Right lobe of liver (tissue), 6 donors: Measurements from ENCODE around the gene NT5DC1. TPM values are rescaled to one million over a fixed set of nuclear protein-coding genes. Genes with fewer than 3 reads are reported as not detected.

Experiments
- ATAC-seq, 4 donors: fragments of 200-7000 bp; cut with Tn5 transposase; one replicate each; pipeline ENCODE4 v1.9.1; 2020; ENCODE audit warnings: mild to moderate bottlenecking in 4 of 4, moderate library complexity in 4 of 4
- DNase-seq, 3 donors: peaks; one replicate each; pipeline ENCODE4 v3.0.0-alpha.2; 2020
- H3K27ac ChIP-seq, 3 donors: fragments of 200-600 bp; one replicate each; pipeline ENCODE4 v1.8.0; 2022
- H3K27me3 ChIP-seq, 2 donors: fragments of 200-600 bp; one replicate each; pipeline ENCODE4 v1.8.0; 2022
- H3K36me3 ChIP-seq, 4 donors: fragments of 200-600 bp; sonication (generic) in 1 of 4; one replicate each; pipeline versions ENCODE4 v1.5.1 to v1.8.0; 2017 to 2022; ENCODE audit warnings: control low read depth in 1 of 4
- H3K4me1 ChIP-seq, 4 donors: fragments of 200-600 bp; sonication (generic) in 1 of 4; one replicate each; pipeline versions ENCODE4 v1.5.1 to v1.8.0; 2017 to 2022; ENCODE audit warnings: control low read depth in 1 of 4
- H3K4me3 ChIP-seq, 3 donors: fragments of 200-600 bp; one replicate each; pipeline ENCODE4 v1.8.0; 2022
- H3K9me3 ChIP-seq, 4 donors: fragments of 200-600 bp; sonication (generic) in 1 of 4; one replicate each; pipeline versions ENCODE4 v1.5.1 to v1.8.0; 2017 to 2022; ENCODE audit warnings: control low read depth in 1 of 4
- POLR2A ChIP-seq: fragments of 450-650 bp; IDR thresholded peaks from one replicate; pipeline ENCODE4 v1.6.1; 2017; ENCODE audit warnings: antibody characterized with exemption, mild to moderate bottlenecking
- WGBS: methylation state at CpG from one replicate; pipeline ENCODE4 v1.1.6; 2018; ENCODE audit warnings: low coverage, low lambda C conversion rate; ENCODE audit not compliant: insufficient coverage; ENCODE audit errors: missing lambda C conversion rate; 5-methylcytosine and 5-hydroxymethylcytosine counted together
- intact Hi-C, 2 donors: fragments of 100-400 bp; cut with DNase I; formaldehyde crosslinking; loops; one replicate each; pipeline versions ENCODE4 v1.11.2 to v1.14.1; 2022
- total RNA-seq, 6 experiments: library from RNA; depleted of rRNA in 2 of 6; stranded (reverse); fragments of >200 nt in 2 of 6; fragmentation: NEBNext Ultra II Directional in 3 of 6; extraction: Animal tissue kit (Norgen Biotek cat#: 25700) in 3 of 6; gene quantifications; one replicate each; pipeline versions ENCODE4 v1.1.0 to v1.2.4, GENCODE V29; 2016 to 2023
- TF ChIP-seq, protein P1 (sequence below), 4 donors: fragments of 200-600 bp in 3 of 4; fragments of 450-650 bp in 1 of 4; IDR thresholded peaks; one replicate each; pipeline versions ENCODE4 v1.5.1 to v1.8.0; 2016 to 2022; ENCODE audit warnings: antibody characterized with exemption in 4 of 4, mild to moderate bottlenecking in 2 of 4
- donor health status: DM: no; HTN: yes; CAD: no.
- donor health status: DM: no; HTN: no; CAD: no.
- donor health status: DM: no; HTN: no; CAD: no.
- donor health status: DM: no; HTN: yes; CAD: no.
- donor health status: DM: no; HTN: yes; CAD: no.

The NT5DC1 gene
- total RNA-seq, 6 experiments from 2014 or later: 8.5 to 49.1 (median 34.8) TPM

- 58% methylated on average over 3 of the region's 4 CpGs for WGBS
- ATAC-seq (no peak), DNase-seq (no peak)
- Histone ChIP-seq H3K9me3 (no peaks in the 10 kb centered on the region), H3K4me3 (no peak overlapping the region), H3K27ac (no peak overlapping the region), H3K27me3 (no peaks in the 10 kb centered on the region), H3K4me1 (peaks cover 0 to 4% (median 0%) of the 10 kb centered on the region in 4 donors), H3K36me3 (no peaks in the 10 kb centered on the region)
- intact Hi-C loops: no loop called here
- no peak for TF ChIP-seq POLR2A
- TF ChIP-seq, protein P1, sequence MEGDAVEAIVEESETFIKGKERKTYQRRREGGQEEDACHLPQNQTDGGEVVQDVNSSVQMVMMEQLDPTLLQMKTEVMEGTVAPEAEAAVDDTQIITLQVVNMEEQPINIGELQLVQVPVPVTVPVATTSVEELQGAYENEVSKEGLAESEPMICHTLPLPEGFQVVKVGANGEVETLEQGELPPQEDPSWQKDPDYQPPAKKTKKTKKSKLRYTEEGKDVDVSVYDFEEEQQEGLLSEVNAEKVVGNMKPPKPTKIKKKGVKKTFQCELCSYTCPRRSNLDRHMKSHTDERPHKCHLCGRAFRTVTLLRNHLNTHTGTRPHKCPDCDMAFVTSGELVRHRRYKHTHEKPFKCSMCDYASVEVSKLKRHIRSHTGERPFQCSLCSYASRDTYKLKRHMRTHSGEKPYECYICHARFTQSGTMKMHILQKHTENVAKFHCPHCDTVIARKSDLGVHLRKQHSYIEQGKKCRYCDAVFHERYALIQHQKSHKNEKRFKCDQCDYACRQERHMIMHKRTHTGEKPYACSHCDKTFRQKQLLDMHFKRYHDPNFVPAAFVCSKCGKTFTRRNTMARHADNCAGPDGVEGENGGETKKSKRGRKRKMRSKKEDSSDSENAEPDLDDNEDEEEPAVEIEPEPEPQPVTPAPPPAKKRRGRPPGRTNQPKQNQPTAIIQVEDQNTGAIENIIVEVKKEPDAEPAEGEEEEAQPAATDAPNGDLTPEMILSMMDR (IDR thresholded peaks at IDR 0.05): no peak
These were observed 45.4 kb downstream of the NT5DC1 start for GRCh38 chr6:116145803-116146675.

DNA sequence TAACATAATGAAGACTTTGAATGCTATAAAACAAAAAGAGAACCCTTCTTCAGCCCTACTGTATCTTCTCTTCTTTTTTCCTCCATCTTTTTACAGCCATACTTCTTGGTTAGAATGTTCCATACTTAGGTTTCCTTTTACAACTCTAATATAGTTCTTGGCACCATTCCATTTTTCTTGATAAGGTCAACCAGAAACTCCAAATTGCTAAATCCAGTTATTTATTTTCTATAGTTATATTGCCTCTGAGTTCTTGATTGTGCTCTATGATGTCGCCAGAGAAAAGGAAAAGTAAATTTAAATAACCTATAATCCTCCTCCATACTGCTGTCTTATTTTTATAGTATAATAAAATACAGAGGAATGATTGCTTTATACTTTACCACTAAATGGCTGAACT, 52.0 kb downstream of the NT5DC1 start:
- no peak overlapping the region for H3K27ac ChIP-seq
- H3K4me3 ChIP-seq: no peak overlapping the region
- H3K27me3 ChIP-seq: no peaks in the 10 kb centered on the region
- H3K9me3 ChIP-seq: no peaks in the 10 kb centered on the region
- intact Hi-C loops: no loop called here
- DNase-seq (no peak), ATAC-seq (no peak)
- 24% methylated on average over 1 of the region's 1 CpG for WGBS
- H3K36me3 ChIP-seq: no peaks in the 10 kb centered on the region
- no peaks in the 10 kb centered on the region for H3K4me1 ChIP-seq
- TF ChIP-seq, protein P1 (IDR thresholded peaks at IDR 0.05): no peak
- TF ChIP-seq POLR2A: no peak

DNA sequence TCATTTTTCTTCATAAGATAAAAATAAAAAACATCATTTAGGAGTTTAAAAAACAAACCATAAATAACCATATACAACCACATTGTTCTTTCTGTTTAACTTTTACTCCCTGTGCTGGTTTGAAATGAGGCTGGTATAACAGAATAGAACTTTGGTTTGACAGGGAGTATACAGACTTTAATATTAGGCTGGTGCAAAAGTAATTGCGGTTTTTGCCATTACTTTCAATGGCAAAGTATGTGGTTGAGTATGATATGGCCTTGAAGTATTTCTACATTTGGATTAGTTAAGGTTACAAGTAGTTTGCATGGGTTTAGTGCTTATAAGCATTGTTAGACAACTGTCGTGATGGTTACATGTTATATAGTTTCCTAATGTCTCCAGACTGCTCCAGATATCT, 54.2 kb downstream of the NT5DC1 start:
- intact Hi-C loops: no loop called here
- DNase-seq (no peak), ATAC-seq (no peak)
- TF ChIP-seq, protein P1 (IDR thresholded peaks at IDR 0.05): no peak
- TF ChIP-seq POLR2A: no peak
- 90% methylated on average over 2 of the region's 2 CpGs for WGBS
- Histone ChIP-seq H3K9me3 (no peaks in the 10 kb centered on the region), H3K4me1 (no peaks in the 10 kb centered on the region), H3K27ac (no peak overlapping the region), H3K4me3 (no peak overlapping the region), H3K36me3 (no peaks in the 10 kb centered on the region), H3K27me3 (no peaks in the 10 kb centered on the region)

- no peak overlapping the region for H3K27ac ChIP-seq
- H3K4me1 ChIP-seq: no peaks in the 10 kb centered on the region
- no peak for TF ChIP-seq POLR2A
- TF ChIP-seq, protein P1 (IDR thresholded peaks at IDR 0.05): no peak
- no peaks in the 10 kb centered on the region for H3K36me3 ChIP-seq
- DNase-seq (no peak), ATAC-seq (no peak)
- intact Hi-C loops: no loop called here
- H3K27me3 ChIP-seq: no peaks in the 10 kb centered on the region
- H3K9me3 ChIP-seq: no peaks in the 10 kb centered on the region
- WGBS: 71% methylated on average over 7 of the region's 7 CpGs
- H3K4me3 ChIP-seq: no peak overlapping the region
These were observed 56.0 kb downstream of the NT5DC1 start for GRCh38 chr6:116156405-116157326.
